ENCODE data around the gene PRIM2. TPM values are rescaled to one million over a fixed set of nuclear protein-coding genes. Genes with fewer than 3 reads are reported as not detected.
"Not testable (repeated sequence)": the region's sequence is repeated elsewhere in the genome, so short reads cannot be mapped to it uniquely, and the experiment has no call there.

Gene PRIM2
- total and polyA plus RNA-seq, 2 of the 8 experiments (the other 6 are each of a cell fraction or from before 2014, with no cell fraction given), result 20.8 to 46.8 TPM

DNA sequence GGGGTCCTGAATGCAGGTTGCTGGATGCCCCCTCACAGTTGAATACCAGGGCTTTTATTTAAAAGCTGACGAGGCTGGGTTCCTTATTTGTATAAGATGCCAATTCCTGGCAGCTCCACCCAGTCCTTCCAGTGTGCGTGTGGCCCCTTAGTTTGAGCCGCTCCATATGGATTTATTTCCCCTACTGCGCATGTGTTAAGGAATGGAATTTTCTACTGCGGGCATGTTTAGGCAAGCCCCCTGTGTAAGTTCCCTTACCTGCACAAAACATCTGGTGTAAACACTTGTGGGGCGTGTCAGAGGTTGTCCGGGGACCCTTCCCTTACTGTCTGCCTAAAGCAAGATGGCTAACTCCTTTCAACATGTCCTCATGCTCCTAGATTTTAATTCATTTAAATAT, 174.4 kb downstream of the PRIM2 start:
- CTCF ChIA-PET (ENCODE audit: partially characterized antibody); POLR2A ChIA-PET (ENCODE audit: partially characterized antibody); H3K27ac ChIP-seq (ENCODE audit: low read depth, low read length); H2BK5ac ChIP-seq (ENCODE audit: low read depth, low read length); H3K23me2 ChIP-seq (ENCODE audit: low read depth, low read length); H2BK120ac ChIP-seq (replicated peaks; ENCODE audit: low read depth, low read length); H3K18ac ChIP-seq (ENCODE audit: extremely low read depth, low read length); H3K79me2 ChIP-seq (ENCODE audit: control insufficient read depth in 1 of 2, insufficient read depth in 2 of 2, low read length in 2 of 2); H2BK15ac ChIP-seq (ENCODE audit: low read length); FAIRE-seq; H4K5ac ChIP-seq (ENCODE audit: insufficient read length, low read depth, low read length); H4K91ac ChIP-seq (replicated peaks; ENCODE audit: insufficient read length, low read length); H3K27me3 ChIP-seq (replicated peaks in 1 of 4; ENCODE audit: control insufficient read depth in 3 of 4, extremely low read depth in 1 of 4, insufficient read depth in 3 of 4, low read length in 3 of 4); H2AK5ac ChIP-seq (ENCODE audit: low read depth, low read length); H3K4ac ChIP-seq (replicated peaks; ENCODE audit: insufficient read length, low read depth, low read length); H3K23ac ChIP-seq (ENCODE audit: insufficient read length); H3K4me3 ChIP-seq (ENCODE audit: extremely low read depth in 1 of 4, insufficient read depth in 2 of 4, low read depth in 3 of 4, low read length in 4 of 4); H3K36me3 ChIP-seq (ENCODE audit: control insufficient read depth in 2 of 4, insufficient read depth in 4 of 4, low read length in 3 of 4); H3K4me2 ChIP-seq (ENCODE audit: insufficient read depth in 1 of 2, low read depth in 2 of 2, low read length in 2 of 2); H2AFZ ChIP-seq (ENCODE audit: low read length); DNase-seq (ENCODE audit: low read depth in 1 of 2, low spot score in 2 of 2); H3K9ac ChIP-seq (replicated peaks in 1 of 4; ENCODE audit: extremely low read depth in 1 of 4, low read depth in 3 of 4, low read length in 3 of 4); H4K20me1 ChIP-seq (replicated peaks in 1 of 2; ENCODE audit: control insufficient read depth in 1 of 2, insufficient read depth in 2 of 2, low read length in 2 of 2); H3K14ac ChIP-seq (ENCODE audit: insufficient read length); H2BK12ac ChIP-seq (ENCODE audit: low read depth, low read length); H3K9me3 ChIP-seq (ENCODE audit: insufficient read depth in 2 of 2, low read depth in 1 of 2, low read length in 1 of 2); H2BK20ac ChIP-seq (ENCODE audit: low read length); H3K79me1 ChIP-seq (ENCODE audit: low read depth, low read length); H4K8ac ChIP-seq (ENCODE audit: extremely low read depth, insufficient read depth, low read length); H3K4me1 ChIP-seq (replicated peaks in 1 of 4; ENCODE audit: control insufficient read depth in 3 of 4, insufficient read depth in 4 of 4, low read length in 3 of 4); H3K56ac ChIP-seq (replicated peaks; ENCODE audit: insufficient read length, low read depth, low read length): not testable (repeated sequence)
- WGBS, 2 experiments (ENCODE audit: extremely low coverage in 1 of 2, insufficient coverage in 1 of 2, insufficient read length in 1 of 2, insufficient replicate concordance in 2 of 2, low coverage in 1 of 2, low lambda C conversion rate in 2 of 2, missing lambda C conversion rate in 1 of 2), result 75% methylated on average over 7 of the region's 7 CpGs; no CpG with 5 or more reads in 1 of the 2 experiments

DNA sequence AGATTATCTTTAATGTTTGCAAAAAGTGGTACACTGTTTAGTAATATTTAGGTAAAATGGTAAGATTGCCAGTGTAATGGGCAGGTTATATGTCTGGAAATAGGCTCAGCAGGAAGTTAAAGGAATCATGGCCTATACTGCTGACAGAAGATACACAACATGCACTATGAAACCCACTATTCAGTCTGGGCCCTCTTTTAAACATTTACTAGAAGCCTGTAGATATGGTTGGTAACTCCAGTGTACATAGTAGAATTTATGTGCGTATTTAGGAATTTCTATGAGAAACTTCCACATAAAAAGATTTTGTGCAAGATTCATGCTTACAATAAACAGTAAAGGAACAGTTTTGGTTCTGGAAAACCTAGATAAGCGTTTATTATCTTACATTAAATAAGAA, 178.8 kb downstream of the PRIM2 start:
- H4K5ac ChIP-seq (ENCODE audit: insufficient read length, low read depth, low read length); H2BK20ac ChIP-seq (ENCODE audit: low read length); CTCF ChIA-PET (ENCODE audit: partially characterized antibody); H3K56ac ChIP-seq (replicated peaks; ENCODE audit: insufficient read length, low read depth, low read length); POLR2A ChIA-PET (ENCODE audit: partially characterized antibody); H3K4me3 ChIP-seq (ENCODE audit: extremely low read depth in 1 of 4, insufficient read depth in 2 of 4, low read depth in 3 of 4, low read length in 4 of 4); H2BK15ac ChIP-seq (ENCODE audit: low read length); H3K4me2 ChIP-seq (ENCODE audit: insufficient read depth in 1 of 2, low read depth in 2 of 2, low read length in 2 of 2); H4K8ac ChIP-seq (ENCODE audit: extremely low read depth, insufficient read depth, low read length); H3K23me2 ChIP-seq (ENCODE audit: low read depth, low read length); H3K9me3 ChIP-seq (ENCODE audit: insufficient read depth in 2 of 2, low read depth in 1 of 2, low read length in 1 of 2); H2AK5ac ChIP-seq (ENCODE audit: low read depth, low read length); FAIRE-seq; H2BK12ac ChIP-seq (ENCODE audit: low read depth, low read length); DNase-seq (ENCODE audit: low read depth in 1 of 2, low spot score in 2 of 2); H2BK5ac ChIP-seq (ENCODE audit: low read depth, low read length); H3K79me1 ChIP-seq (ENCODE audit: low read depth, low read length); H4K20me1 ChIP-seq (replicated peaks in 1 of 2; ENCODE audit: control insufficient read depth in 1 of 2, insufficient read depth in 2 of 2, low read length in 2 of 2); H3K14ac ChIP-seq (ENCODE audit: insufficient read length); H3K9ac ChIP-seq (replicated peaks in 1 of 4; ENCODE audit: extremely low read depth in 1 of 4, low read depth in 3 of 4, low read length in 3 of 4); H3K79me2 ChIP-seq (ENCODE audit: control insufficient read depth in 1 of 2, insufficient read depth in 2 of 2, low read length in 2 of 2); H3K23ac ChIP-seq (ENCODE audit: insufficient read length); H2AFZ ChIP-seq (ENCODE audit: low read length); H4K91ac ChIP-seq (replicated peaks; ENCODE audit: insufficient read length, low read length); H3K4me1 ChIP-seq (replicated peaks in 1 of 4; ENCODE audit: control insufficient read depth in 3 of 4, insufficient read depth in 4 of 4, low read length in 3 of 4); H3K27ac ChIP-seq (ENCODE audit: low read depth, low read length); H3K4ac ChIP-seq (replicated peaks; ENCODE audit: insufficient read length, low read depth, low read length); H3K27me3 ChIP-seq (replicated peaks in 1 of 4; ENCODE audit: control insufficient read depth in 3 of 4, extremely low read depth in 1 of 4, insufficient read depth in 3 of 4, low read length in 3 of 4); H2BK120ac ChIP-seq (replicated peaks; ENCODE audit: low read depth, low read length); H3K36me3 ChIP-seq (ENCODE audit: control insufficient read depth in 2 of 4, insufficient read depth in 4 of 4, low read length in 3 of 4); H3K18ac ChIP-seq (ENCODE audit: extremely low read depth, low read length): not testable (repeated sequence)
- WGBS, 2 experiments (ENCODE audit: extremely low coverage in 1 of 2, insufficient coverage in 1 of 2, insufficient read length in 1 of 2, insufficient replicate concordance in 2 of 2, low coverage in 1 of 2, low lambda C conversion rate in 2 of 2, missing lambda C conversion rate in 1 of 2), result 97% methylated on average over 2 of the region's 2 CpGs; no CpG with 5 or more reads in 1 of the 2 experiments

Measured in H1 (cell line).